DND-41 (cell line): ENCODE measurements around the gene PLEKHO1.

Experiments used
- ATAC-seq: fragments of 200-7000 bp; cut with Tn5 transposase; 3 replicates; pipeline ENCODE4 v1.9.1; 2021; ENCODE audit warnings: low read depth; ENCODE audit not compliant: insufficient read depth
- DNase-seq: peaks from one replicate; pipeline ENCODE4 v3.0.0-alpha.2; 2020
- H2AFZ ChIP-seq: 2 replicates; pipeline ENCODE4 v1.6.0; 2012; ENCODE audit warnings: low read depth, low read length
- H3K27ac ChIP-seq: 2 replicates; pipeline ENCODE4 v1.5.1; 2012; ENCODE audit warnings: low read length, inconsistent platforms
- H3K27me3 ChIP-seq: fragments of 200-600 bp; sonication (generic); 2 replicates; pipeline ENCODE4 v1.6.0; 2012; ENCODE audit warnings: low read length, mild to moderate bottlenecking, inconsistent platforms; ENCODE audit not compliant: insufficient read depth, poor library complexity
- H3K36me3 ChIP-seq: 2 replicates; pipeline ENCODE4 v1.5.1; 2012; ENCODE audit warnings: low read length, inconsistent platforms; ENCODE audit not compliant: insufficient read depth
- H3K4me1 ChIP-seq: 2 replicates; pipeline ENCODE4 v1.5.1; 2012; ENCODE audit warnings: mild to moderate bottlenecking, low read length; ENCODE audit not compliant: insufficient read depth
- H3K4me2 ChIP-seq: 2 replicates; pipeline ENCODE4 v1.6.0; 2012; ENCODE audit warnings: mild to moderate bottlenecking, moderate library complexity, low read length, inconsistent platforms; ENCODE audit not compliant: insufficient read depth
- H3K4me3 ChIP-seq, 2 experiments: fragments of 200-600 bp in 1 of 2; shearing (Covaris generic) in 1 of 2; 2 replicates each; pipeline ENCODE4 v1.5.1; 2012 to 2016; ENCODE audit warnings: inconsistent platforms in 2 of 2, low read length in 2 of 2, mild to moderate bottlenecking in 2 of 2, low read depth in 1 of 2, moderate library complexity in 1 of 2
- H3K79me2 ChIP-seq: 2 replicates; pipeline ENCODE4 v1.6.0; 2012; ENCODE audit warnings: low read length, inconsistent platforms; ENCODE audit not compliant: insufficient read depth
- H3K9ac ChIP-seq: 2 replicates; pipeline ENCODE4 v1.6.0; 2012; ENCODE audit warnings: low read depth, mild to moderate bottlenecking, inconsistent platforms, low read length, moderate library complexity
- H3K9me3 ChIP-seq: 2 replicates; pipeline ENCODE4 v1.5.1; 2012; ENCODE audit warnings: low read length, moderate library complexity, mild to moderate bottlenecking, inconsistent platforms; ENCODE audit not compliant: insufficient read depth, severe bottlenecking
- H4K20me1 ChIP-seq: 2 replicates; pipeline ENCODE4 v1.6.0; 2012; ENCODE audit warnings: low read length; ENCODE audit not compliant: insufficient read depth
- EZH2 ChIP-seq: IDR thresholded peaks from 3 replicates; pipeline ENCODE4 v1.6.1; 2012; ENCODE audit warnings: borderline replicate concordance, low read depth, mild to moderate bottlenecking, moderate library complexity, low read length, inconsistent platforms; ENCODE audit not compliant: severe bottlenecking
- TF ChIP-seq, protein P1 (sequence below): IDR thresholded peaks from 2 replicates; pipeline ENCODE4 v1.5.1; 2012; ENCODE audit warnings: borderline replicate concordance, low read length, moderate library complexity, mild to moderate bottlenecking; ENCODE audit not compliant: poor library complexity, severe bottlenecking; ENCODE audit errors: extremely low read depth

PLEKHO1 gene

DNA sequence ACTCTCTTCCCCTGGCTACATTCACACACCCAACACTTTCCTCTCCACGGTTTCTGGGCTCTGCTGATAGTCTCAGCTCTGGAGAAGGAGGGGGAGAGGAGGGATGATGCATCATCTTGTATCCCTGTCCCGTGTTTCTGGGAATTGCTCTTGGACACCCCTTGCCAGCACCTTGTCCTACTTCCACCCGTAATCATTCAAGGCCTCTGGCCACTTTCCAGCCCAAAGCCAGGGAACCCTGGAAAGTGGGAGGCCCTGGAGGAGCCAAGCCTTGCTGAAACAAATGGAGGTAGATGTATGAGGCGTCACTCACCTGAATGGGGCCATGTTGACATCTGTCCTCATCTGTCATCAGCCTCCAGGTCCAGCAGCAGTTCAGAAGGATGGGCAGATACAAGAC is 4.4 kb downstream of the PLEKHO1 start:
- DNase-seq (no peak), ATAC-seq (no peak)
- Histone ChIP-seq H3K27me3 (no peaks in the 10 kb centered on the region), H4K20me1 (peaks cover 53% of the 10 kb centered on the region), H3K36me3 (peaks cover 87% of the 10 kb centered on the region), H3K4me2 (peak overlapping the region; percentile 64), H2AFZ (no peak overlapping the region), H3K4me3 (no peak overlapping the region), H3K9me3 (no peaks in the 10 kb centered on the region), H3K79me2 (peaks cover 64% of the 10 kb centered on the region), H3K27ac (peak overlapping the region; percentile 56), H3K9ac (no peak overlapping the region; the same call in 1 of the 2 replicates), H3K4me1 (peaks cover 58% of the 10 kb centered on the region)
- TF ChIP-seq, protein P1, sequence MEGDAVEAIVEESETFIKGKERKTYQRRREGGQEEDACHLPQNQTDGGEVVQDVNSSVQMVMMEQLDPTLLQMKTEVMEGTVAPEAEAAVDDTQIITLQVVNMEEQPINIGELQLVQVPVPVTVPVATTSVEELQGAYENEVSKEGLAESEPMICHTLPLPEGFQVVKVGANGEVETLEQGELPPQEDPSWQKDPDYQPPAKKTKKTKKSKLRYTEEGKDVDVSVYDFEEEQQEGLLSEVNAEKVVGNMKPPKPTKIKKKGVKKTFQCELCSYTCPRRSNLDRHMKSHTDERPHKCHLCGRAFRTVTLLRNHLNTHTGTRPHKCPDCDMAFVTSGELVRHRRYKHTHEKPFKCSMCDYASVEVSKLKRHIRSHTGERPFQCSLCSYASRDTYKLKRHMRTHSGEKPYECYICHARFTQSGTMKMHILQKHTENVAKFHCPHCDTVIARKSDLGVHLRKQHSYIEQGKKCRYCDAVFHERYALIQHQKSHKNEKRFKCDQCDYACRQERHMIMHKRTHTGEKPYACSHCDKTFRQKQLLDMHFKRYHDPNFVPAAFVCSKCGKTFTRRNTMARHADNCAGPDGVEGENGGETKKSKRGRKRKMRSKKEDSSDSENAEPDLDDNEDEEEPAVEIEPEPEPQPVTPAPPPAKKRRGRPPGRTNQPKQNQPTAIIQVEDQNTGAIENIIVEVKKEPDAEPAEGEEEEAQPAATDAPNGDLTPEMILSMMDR, result no peak
- TF ChIP-seq EZH2, result no peak

DNA sequence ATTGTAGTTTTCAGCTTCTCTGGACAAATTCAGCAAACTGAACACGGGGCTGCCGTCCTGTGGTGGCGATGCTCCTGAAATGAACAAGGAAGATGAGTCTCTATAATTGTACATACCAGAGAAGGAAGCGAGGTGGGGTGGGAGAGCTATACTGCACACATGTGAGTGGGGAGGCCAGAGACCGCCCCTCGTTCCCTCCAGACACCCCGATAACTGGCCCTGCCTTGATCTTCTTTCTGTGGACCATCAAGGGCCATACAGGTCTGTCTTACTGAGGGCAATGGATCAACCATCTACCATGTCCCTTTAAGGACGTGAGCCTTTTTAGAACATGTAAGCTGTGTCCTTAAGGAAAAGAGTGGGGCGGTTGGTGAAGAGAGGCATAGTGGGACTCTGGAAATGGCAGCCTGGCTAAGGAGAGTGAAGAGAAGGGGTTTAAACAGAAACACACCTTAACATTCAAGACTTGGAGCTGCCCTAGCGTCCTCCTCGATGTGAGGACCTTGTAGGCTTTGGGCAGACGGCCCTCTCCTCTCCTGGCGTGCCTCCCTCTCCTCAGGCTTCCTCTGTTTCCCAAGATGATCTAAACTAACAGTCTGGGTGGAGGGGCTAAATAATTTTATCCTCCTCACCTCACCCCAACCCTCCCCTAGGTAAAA is 5.8 kb downstream of the PLEKHO1 start:
- H3K4me1 ChIP-seq, result peaks cover 61% of the 10 kb centered on the region
- H3K9ac ChIP-seq, result no peak overlapping the region
- ATAC-seq (no peak), DNase-seq (no peak)
- 0 out of 2 replicates have a peak overlapping the region, but pooled peaks have one; percentile 20 for H3K4me2 ChIP-seq
- no peak overlapping the region for H2AFZ ChIP-seq
- H3K27me3 ChIP-seq, result no peaks in the 10 kb centered on the region
- H3K36me3 ChIP-seq, result peaks cover 95% of the 10 kb centered on the region
- H3K79me2 ChIP-seq, result peaks cover 52% of the 10 kb centered on the region
- H4K20me1 ChIP-seq, result peaks cover 63% of the 10 kb centered on the region
- no peak overlapping the region for H3K4me3 ChIP-seq
- H3K9me3 ChIP-seq, result no peaks in the 10 kb centered on the region
- H3K27ac ChIP-seq, result 0 out of 2 replicates have a peak overlapping the region, but pooled peaks have one; percentile 3
- TF ChIP-seq, protein P1, result no peak
- no peak for TF ChIP-seq EZH2

DNA sequence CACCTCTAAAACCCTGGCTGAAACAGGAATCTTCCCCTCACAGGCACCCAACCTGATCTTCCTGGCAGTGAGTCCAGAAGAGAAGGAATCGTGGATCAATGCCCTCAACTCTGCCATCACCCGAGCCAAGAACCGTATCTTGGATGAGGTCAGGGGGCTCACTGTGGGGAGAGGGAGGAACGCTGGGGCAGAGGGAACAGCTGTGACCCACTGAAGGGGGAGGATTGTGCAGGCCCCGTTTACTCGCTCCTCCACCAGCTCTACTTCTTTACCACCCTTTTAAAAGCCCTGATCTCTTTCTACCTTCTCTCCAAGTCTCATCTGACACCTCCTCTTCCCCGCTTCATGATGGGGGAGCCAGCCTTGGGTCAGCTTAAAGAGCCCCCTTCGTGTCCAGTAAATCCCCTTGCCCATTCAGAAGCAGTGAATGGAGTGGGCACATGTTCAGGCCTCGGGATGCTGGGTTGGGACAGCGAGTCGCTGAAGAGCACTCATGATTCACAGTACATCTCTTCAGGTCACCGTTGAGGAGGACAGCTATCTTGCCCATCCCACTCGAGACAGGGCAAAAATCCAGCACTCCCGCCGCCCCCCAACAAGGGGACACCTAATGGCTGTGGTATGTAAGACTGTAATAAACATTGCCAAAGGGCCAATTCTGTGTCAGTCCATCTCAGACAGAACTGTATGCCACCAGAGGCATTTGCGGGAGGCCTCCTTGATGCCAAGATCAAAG is 7.3 kb downstream of the PLEKHO1 start:
- ATAC-seq (no peak), DNase-seq (no peak)
- no peak overlapping the region for H2AFZ ChIP-seq
- peaks cover 37% of the 10 kb centered on the region for H3K79me2 ChIP-seq
- TF ChIP-seq, protein P1, result no peak
- TF ChIP-seq EZH2, result no peak
- 0 out of 2 replicates have a peak overlapping the region, but pooled peaks have one; percentile 0 for H3K4me2 ChIP-seq
- H3K27me3 ChIP-seq, result no peaks in the 10 kb centered on the region
- H3K4me3 ChIP-seq, result no peak overlapping the region
- 0 out of 2 replicates have a peak overlapping the region, but pooled peaks have one; percentile 13 for H3K27ac ChIP-seq
- no peak overlapping the region for H3K9ac ChIP-seq
- no peaks in the 10 kb centered on the region for H3K9me3 ChIP-seq
- peaks cover 80% of the 10 kb centered on the region for H3K36me3 ChIP-seq
- peaks cover 67% of the 10 kb centered on the region for H4K20me1 ChIP-seq
- peaks cover 63% of the 10 kb centered on the region for H3K4me1 ChIP-seq
